Umbilical cord (tissue), 2 donors: ENCODE measurements around the gene NELL2. TPM values are rescaled to one million over a fixed set of nuclear protein-coding genes. Genes with fewer than 3 reads are reported as not detected.
"Not testable (repeated sequence)": the region's sequence is repeated elsewhere in the genome, so short reads cannot be mapped to it uniquely, and the experiment has no call there.

Source experiments
- DNase-seq: peaks from one replicate; pipeline ENCODE4 v3.0.0-alpha.2; 2015; ENCODE audit warnings: low spot score
- total RNA-seq: library from RNA; depleted of rRNA; stranded (reverse); fragments of >200 nt; gene quantifications from one replicate; pipeline ENCODE4 v1.2.3, GENCODE V29; 2014; ENCODE audit warnings: low replicate concordance; ENCODE audit not compliant: insufficient read depth

Gene NELL2
- total RNA-seq, 1 donor from 2014 or later, result 11.1 TPM

DNA sequence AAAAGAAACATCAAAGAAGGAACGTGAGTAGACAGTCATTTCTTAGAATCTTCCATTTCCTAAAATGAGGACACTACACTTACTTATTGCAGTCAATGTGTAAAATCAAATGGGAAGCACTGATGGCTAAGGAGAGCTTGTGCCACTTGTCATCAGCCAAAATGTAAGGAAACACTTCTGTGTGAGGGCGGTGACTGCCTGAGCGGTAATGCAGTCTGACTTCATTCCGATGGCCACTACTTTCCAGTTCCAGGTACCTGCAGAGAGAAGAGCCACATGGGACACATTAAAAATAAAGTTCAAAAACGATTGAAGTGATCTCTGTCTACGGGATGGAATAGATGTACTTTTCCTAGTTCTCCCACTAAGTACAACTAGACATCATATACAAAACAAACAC lies 96.3 kb downstream of the NELL2 start:
- no peak for DNase-seq

- DNase-seq, result no peak
Observed at GRCh38 chr12:44778863-44779262, 97.3 kb downstream of the NELL2 start.

GRCh38 chr12:44777044-44777443 lies 99.1 kb downstream of the NELL2 start:
- no peak for DNase-seq

DNA sequence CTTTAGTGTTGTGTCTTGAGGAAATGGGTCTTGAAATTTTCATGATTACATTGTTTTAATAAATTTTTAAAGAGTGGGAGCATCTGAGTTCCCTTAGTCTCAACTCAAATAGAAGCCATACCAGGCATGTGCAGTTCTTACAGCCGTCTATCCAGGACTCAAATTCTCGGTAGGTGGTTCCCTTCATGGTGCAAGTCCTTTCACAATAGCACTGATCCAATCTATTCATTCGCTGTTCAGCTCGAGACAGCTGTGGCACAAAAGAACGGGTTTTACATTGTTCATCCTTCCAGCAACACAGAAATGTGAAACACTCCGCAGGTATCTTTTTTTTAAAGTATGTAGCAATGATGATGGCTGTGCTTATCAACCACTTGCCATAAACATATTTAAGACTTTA lies 100.2 kb downstream of the NELL2 start:
- DNase-seq, result no peak

DNA sequence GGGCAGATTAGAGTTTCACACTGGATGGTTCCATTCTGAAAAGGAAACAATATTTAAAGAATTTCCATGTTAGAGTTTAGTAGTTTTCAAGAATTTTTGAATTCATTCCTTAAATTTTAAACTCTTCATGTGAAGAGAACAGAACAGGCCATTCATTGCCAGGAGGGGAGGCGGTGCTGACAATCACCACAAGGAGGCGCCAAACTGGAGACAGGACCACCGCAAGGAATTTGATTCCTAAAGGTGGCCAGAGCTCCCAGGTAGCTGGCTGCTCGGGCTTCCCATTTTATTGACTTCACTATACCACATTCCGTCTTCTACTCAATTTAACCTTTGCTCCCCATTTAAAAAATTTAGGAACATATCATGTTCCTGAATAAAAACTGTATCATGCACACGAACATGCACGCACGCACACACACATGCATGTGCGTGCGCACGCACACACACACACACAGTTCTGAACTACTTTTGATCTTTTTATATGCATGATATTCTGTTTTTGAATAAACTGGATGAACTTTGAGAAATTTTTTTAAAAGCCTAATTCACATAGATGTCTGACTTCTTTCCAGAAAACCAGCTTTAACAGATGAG lies 101.2 kb downstream of the NELL2 start:
- no peak for DNase-seq

DNA sequence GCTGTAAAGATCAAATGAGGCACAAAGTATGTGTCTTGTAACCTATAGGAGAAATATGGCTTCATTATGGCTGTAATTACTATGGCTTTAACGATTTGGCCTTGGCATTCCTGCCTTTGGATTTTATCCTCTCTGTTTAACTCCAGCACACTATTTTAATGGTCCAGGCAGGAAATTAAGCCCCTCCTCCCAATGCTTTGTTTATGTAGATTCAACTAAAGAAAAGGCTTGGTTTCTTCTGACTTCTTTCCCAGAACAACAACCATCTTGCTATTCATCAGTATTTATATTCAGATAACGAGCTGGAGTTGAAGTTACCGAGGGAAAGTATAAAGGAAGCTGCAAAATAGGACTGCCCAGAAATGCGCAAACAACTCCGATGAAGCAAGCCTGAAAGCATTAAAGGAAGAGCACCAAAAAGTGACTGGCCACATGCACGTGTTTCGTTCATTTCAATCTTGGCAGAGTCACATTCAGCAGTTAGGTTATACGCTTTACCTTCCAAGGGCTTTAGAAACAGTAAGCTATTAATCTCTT lies 104.6 kb downstream of the NELL2 start:
- no peak for DNase-seq

DNA sequence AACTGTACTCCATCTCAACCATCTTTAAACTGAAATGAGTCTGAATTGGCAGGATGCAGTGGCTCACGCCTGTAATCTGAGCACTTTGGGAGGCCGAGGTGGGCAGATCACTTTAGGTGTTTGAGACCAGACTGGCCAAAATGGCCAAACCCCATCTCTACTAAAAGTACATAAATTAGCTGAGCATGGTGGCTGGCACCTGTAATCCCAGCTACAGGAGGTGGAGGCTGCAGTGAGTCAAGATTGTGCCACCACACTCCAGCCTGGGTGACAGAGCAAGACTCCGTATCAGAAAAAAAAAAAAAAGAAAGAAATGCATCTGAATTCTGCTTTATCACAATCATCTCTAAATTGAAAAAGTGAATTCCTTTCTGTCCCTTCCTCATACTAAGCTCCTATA lies 110.3 kb downstream of the NELL2 start:
- DNase-seq, result no peak

GRCh38 chr12:44763021-44763420 lies 113.1 kb downstream of the NELL2 start:
- DNase-seq, result no peak

GRCh38 chr12:44759289-44759688 lies 116.8 kb downstream of the NELL2 start:
- DNase-seq, result no peak

GRCh38 chr12:44750468-44750867 lies 125.6 kb downstream of the NELL2 start:
- DNase-seq, result no peak

DNA sequence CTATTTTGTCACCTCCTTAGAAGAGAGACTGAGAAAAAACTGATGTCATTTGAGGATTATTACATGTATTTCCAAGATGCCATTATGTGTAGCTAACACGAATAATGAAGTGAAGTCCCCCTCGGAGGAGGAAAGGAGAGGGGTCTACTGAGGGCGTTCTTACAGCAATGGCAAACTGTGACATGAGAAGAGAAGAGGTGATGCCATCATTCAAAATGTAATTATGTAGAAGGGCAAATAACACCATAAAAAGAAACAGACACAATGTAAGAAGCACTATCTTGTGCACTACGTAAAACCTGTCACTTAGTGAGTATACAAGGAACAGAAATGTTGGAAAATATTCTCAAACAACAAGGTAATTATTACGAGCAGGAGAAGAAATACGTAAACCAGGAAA lies 126.5 kb downstream of the NELL2 start:
- no peak for DNase-seq

DNA sequence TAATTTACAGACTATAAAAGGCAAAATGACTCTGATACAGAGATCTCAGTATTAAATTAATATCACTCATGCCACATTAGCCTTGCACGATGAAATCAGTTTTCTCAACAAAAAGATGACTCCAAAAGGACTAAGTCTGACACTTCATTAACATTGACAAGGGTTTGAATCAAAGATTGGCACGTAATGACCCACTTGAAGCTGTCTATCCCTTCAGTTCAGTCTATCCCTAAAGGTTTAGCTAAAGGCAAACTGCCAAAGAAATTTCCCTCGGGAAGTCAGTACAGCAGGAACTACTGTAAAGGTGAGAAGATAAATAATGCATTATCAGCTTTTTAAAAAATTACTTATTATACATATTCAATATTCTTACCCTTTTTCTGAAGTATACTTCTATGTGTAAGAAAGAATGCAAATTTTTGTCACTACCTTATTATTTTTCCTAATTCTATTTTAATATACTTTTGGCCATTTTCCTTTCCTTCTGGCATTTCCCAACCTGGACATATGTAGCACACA lies 127.1 kb downstream of the NELL2 start:
- DNase-seq, result no peak

- DNase-seq, result not testable (repeated sequence)
Observed at GRCh38 chr12:44741292-44741980, 134.7 kb downstream of the NELL2 start.

GRCh38 chr12:44738051-44738450 lies 138.1 kb downstream of the NELL2 start:
- DNase-seq, result no peak

DNA sequence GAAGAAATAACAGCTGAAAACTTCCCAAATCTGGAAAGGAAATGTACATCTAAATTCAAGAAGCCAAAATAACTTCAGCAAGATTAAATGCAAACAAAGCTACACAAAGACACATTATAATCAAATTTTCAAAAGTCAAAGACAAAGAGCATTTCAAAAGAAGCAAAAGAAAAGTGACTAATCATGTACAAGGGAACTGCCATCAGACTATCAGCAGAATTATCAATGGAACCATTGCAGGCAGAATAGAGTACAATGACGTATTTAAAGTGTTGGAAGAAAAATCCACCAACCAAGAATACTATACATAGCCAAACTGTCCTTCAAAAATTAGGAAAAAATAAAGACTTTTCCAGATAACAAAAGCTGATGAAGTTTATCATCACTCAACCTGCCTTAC lies 147.5 kb downstream of the NELL2 start:
- no peak for DNase-seq

- no peak for DNase-seq
Observed at GRCh38 chr12:44720265-44720664, 155.8 kb downstream of the NELL2 start.

DNA sequence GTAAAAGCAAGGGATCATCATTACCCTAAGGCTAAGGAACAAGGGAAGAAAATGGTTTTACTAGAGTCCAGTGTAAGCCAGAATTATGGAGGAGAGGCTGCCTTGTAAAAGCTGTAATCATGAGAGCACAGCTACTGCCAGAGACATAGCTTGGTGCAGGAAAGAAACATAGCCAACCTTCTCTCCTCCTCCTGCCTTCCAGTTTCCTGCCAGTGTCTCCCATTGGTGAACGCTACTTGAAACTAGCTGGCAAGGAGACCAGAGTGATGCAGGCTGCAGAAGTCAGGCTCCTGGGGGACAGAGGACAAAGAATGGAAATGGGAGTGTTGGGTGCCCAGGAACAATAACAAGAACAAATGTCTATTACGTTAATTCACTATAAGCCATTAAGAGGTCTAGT lies 158.5 kb downstream of the NELL2 start:
- no peak for DNase-seq

GRCh38 chr12:44716711-44717110 lies 159.4 kb downstream of the NELL2 start:
- DNase-seq, result no peak

DNA sequence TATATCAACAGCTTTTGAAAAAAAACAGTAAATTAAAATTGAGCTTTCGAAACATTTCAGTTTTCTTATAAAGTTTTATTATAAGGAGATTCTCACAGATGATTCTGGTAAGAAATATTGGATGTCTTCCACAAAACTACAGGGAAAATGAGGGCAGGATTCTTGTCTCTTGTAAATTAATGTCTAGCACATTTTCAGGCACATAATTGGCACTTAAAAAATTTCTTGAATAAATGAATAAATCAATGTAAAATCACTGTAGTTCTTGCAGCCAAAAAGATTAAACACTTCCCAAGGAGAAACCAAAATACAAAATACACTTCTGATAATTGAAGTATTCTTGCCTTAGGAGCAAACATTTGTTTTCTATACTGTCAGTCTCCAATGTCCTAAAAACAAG lies 164.4 kb downstream of the NELL2 start:
- DNase-seq, result no peak

DNA sequence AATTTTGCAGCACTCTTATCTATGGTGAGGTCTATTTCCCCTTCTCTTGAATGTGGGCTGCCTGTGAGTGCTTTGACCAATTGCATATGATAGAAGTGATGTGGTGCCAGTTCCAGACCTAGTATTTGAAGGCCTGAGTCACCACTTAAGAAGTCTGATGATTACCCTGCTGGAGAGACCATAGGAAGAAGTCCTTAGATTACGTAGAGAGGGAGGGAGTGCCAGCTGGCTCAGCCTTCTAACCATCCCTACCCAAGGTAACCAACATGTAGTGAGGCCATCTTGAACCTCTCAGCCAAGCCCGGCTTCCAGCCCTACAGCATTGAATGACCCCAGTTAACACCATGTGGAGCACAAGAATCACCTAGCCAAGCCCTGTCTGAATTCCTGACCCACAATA lies 166.9 kb downstream of the NELL2 start:
- DNase-seq, result no peak

DNA sequence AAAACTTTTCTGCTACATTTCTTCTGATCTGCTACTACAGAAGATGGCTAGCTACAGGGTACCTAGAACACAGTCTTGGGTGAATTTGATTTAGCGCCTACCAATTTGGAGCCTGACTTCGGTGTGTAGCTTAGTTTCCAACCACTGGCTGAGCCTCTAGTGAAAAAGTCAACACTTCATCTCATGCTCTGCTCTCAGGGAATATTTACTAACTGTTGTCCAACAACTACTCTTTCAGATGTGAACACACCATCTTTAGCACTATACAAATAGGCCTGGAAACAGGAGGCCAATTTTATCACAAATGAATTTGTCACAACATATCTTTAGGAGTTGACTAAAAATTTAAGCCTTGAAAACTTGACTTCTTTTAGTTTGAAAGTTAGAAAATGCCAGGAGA lies 167.9 kb downstream of the NELL2 start:
- no peak for DNase-seq

- no peak for DNase-seq
Observed at GRCh38 chr12:44703182-44703910, 172.8 kb downstream of the NELL2 start.

DNA sequence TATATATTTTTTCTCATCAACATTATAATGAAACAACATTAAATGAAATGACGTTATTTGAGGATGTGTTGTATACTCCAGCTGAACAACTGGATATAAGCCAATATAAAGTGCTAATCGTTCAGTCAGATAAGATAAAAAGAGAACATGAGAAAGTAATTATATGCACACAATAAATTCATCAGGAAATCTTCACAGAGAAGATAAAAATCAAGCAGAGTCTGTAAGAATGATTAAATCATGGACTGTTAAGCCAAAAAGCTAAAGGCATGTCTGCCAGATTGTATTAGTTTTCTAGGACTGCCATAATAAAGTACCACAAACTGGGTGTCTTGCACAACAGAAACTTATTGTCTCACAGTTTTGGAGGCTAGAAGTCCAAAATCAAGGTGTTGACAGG lies 178.6 kb downstream of the NELL2 start:
- DNase-seq, result no peak
